ENCODE measurements around the gene SLC34A3. TPM values are rescaled to one million over a fixed set of nuclear protein-coding genes. Genes with fewer than 3 reads are reported as not detected.

SLC34A3 gene
- total RNA-seq, 4 donors from 2014 or later, result not detected

GRCh38 chr9:137188086-137188489, 42.6 kb upstream of the SLC34A3 start:
- H3K27me3 ChIP-seq, result no peaks in the 10 kb centered on the region
- H3K36me3 ChIP-seq, result peaks cover 0 to 10% (median 6%) of the 10 kb centered on the region in 4 donors
- H3K9me3 ChIP-seq, result no peaks in the 10 kb centered on the region
- in situ Hi-C loops (cut with MboI; ENCODE audit: low pct_ligation_motif_present in 1 of 4, low pct_unique_long_range_greater_than_20kb in 1 of 4, low sequenced_read_pairs in 3 of 4) (no loop called here), intact Hi-C loops (cut with DNase I; ENCODE audit: low total_unique reads) (no loop called here)
- peak overlapping the region; percentile 94 to 99 (median 97) for H3K27ac ChIP-seq
- peak overlapping the region; percentile 69 to 98 (median 78) for H3K4me3 ChIP-seq
- DNase-seq, result no peak
- TF ChIP-seq CTCF (IDR thresholded peaks at IDR 0.05) (no peak), POLR2A (IDR thresholded peaks at IDR 0.05) (no peak), EP300 (IDR thresholded peaks at IDR 0.05; ENCODE audit: low read depth) (no peak), POLR2AphosphoS5 (IDR thresholded peaks at IDR 0.05) (no peak)
- WGBS, 2 donors (ENCODE audit: low coverage in 1 of 2), result 1% methylated on average over 31 of the region's 31 CpGs; no CpG with 5 or more reads in 1 of the 2 donors
- H3K4me1 ChIP-seq, result peaks cover 36 to 45% (median 39%) of the 10 kb centered on the region in 4 donors

GRCh38 chr9:137188490-137189296, 42.0 kb upstream of the SLC34A3 start, which contains the start of the genes ANAPC2 and SSNA1:
Gene ANAPC2, minus strand, starts transcription at chr9:137188560. Its CDS starts 28 bp downstream, at chr9:137188532.
Gene SSNA1, plus strand, starts transcription at chr9:137188676. Its CDS starts 51 bp downstream, at chr9:137188727.
- in situ Hi-C loops (cut with MboI; ENCODE audit: low pct_ligation_motif_present in 1 of 4, low pct_unique_long_range_greater_than_20kb in 1 of 4, low sequenced_read_pairs in 3 of 4) (no loop called here), intact Hi-C loops (cut with DNase I; ENCODE audit: low total_unique reads) (no loop called here)
- 1% methylated on average over 38 of the region's 98 CpGs; no CpG with 5 or more reads in 1 of the 2 donors for WGBS, 2 donors (ENCODE audit: low coverage in 1 of 2)

GRCh38 chr9:137189297-137190295, 41.1 kb upstream of the SLC34A3 start:
- WGBS, 2 donors (ENCODE audit: low coverage in 1 of 2), result 18% methylated on average over 21 of the region's 23 CpGs; no CpG with 5 or more reads in 1 of the 2 donors
- Histone ChIP-seq H3K4me1 (peaks cover 36 to 52% (median 45%) of the 10 kb centered on the region in 4 donors), H3K4me3 (peak overlapping the region; percentile 31 to 98 (median 78)), H3K27ac (peak overlapping the region; percentile 94 to 99 (median 97)), H3K36me3 (no peaks in the 10 kb centered on the region), H3K9me3 (no peaks in the 10 kb centered on the region), H3K27me3 (no peaks in the 10 kb centered on the region)
- intact Hi-C loops (cut with DNase I; ENCODE audit: low total_unique reads) (no loop called here), in situ Hi-C loops (cut with MboI; ENCODE audit: low pct_ligation_motif_present in 1 of 4, low pct_unique_long_range_greater_than_20kb in 1 of 4, low sequenced_read_pairs in 3 of 4) (no loop called here)
- no peak for DNase-seq
- TF ChIP-seq EP300 (IDR thresholded peaks at IDR 0.05; ENCODE audit: low read depth) (no peak), CTCF (IDR thresholded peaks at IDR 0.05) (no peak), POLR2AphosphoS5 (IDR thresholded peaks at IDR 0.05) (no peak), POLR2A (IDR thresholded peaks at IDR 0.05) (no peak)

More at GRCh38 chr9:137188490-137189296, 42.0 kb upstream of the SLC34A3 start, which contains the start of the genes ANAPC2 and SSNA1:
- TF ChIP-seq POLR2A (IDR thresholded peaks at IDR 0.05) (peak; percentile 90), EP300 (IDR thresholded peaks at IDR 0.05; ENCODE audit: low read depth) (no peak), CTCF (IDR thresholded peaks at IDR 0.05) (peak in 3 of 5 experiments; percentile 17 to 58 (median 29)), POLR2AphosphoS5 (IDR thresholded peaks at IDR 0.05) (peak; percentile 96 to 97 (median 97))
- Histone ChIP-seq H3K27me3 (no peaks in the 10 kb centered on the region), H3K4me3 (peak within 1 kb of the TSS; percentile 69 to 98 (median 78)), H3K4me1 (peaks cover 36 to 45% (median 39%) of the 10 kb centered on the region in 4 donors), H3K9me3 (no peaks in the 10 kb centered on the region), H3K36me3 (peaks cover 0 to 4% (median 2%) of the 10 kb centered on the region in 4 donors), H3K27ac (peak within 1 kb of the TSS; percentile 94 to 99 (median 97))
- DNase-seq, result peak; percentile 95
